H4 (cell line): ENCODE results near the gene CCDC137. TPM values are rescaled to one million over a fixed set of nuclear protein-coding genes. Genes with fewer than 3 reads are reported as not detected.

Experiments used
- DNase-seq: peaks from one replicate; pipeline ENCODE4 v3.0.0-alpha.2; 2015; ENCODE audit warnings: low spot score
- total RNA-seq: library from RNA; depleted of rRNA; stranded (reverse); fragments of >200 nt; shearing (Covaris generic); gene quantifications from 2 replicates; pipeline ENCODE4 v1.2.3, GENCODE V29; 2014; rRNA removed

The CCDC137 gene
- total RNA-seq, 1 experiment from 2014 or later = 10.7 TPM

DNA sequence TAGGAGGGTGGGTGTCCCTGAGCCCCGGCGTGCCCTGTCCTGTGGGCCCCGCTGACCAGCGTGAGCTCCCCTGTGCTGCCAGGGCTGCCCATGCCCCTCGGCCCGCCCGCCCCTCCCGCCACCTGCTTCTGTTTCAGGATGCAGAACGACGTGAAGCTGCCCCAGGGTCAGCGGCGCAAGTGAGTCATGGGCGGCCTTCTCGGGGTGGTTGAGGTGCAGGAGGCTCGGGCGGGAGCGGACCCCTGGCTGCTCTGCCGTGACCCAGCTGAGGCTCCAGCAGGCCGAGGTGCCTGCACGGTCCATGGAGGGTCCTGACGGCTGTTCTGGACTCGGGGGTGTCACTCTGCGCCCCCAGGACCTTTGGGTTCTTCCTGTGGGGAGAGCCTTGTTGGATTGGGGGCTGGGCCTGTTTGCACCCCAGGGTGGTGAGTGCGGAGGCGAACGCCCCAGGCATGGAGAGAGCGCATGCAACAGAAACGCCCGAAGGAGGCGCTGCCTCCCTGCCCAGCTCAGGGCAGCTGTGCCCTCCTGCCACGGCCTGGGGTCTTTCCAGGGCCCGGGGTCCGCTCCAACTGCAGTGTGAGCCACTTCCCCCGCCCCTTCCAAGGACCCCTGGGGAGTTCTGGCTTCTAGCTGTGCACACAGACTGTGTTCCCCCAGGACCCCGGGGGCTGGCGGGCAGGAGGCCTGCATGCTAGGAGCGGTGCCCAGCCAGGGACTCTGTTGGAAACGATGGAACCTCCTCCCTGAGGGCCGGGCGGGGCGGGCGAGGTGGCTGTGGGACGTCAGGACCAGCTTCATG, 49.5 kb downstream of the CCDC137 start:
- DNase-seq = no peak

DNA sequence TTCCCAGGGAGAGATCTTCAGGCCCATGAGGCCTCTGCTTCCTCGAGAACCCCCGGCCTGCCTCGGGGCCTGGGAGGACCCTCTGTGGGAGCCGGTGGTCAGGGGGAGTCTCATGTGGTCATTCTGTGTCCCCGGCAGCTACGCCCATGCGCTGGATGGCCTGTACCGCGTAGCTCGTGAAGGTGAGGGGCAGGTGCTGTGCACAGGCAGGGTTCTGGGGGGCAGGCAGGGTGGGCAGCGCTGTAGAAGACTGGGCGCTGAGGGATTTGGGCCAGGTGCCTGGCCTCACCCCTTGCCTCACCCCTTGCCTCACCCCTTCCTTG, 50.1 kb downstream of the CCDC137 start:
- no peak for DNase-seq

DNA sequence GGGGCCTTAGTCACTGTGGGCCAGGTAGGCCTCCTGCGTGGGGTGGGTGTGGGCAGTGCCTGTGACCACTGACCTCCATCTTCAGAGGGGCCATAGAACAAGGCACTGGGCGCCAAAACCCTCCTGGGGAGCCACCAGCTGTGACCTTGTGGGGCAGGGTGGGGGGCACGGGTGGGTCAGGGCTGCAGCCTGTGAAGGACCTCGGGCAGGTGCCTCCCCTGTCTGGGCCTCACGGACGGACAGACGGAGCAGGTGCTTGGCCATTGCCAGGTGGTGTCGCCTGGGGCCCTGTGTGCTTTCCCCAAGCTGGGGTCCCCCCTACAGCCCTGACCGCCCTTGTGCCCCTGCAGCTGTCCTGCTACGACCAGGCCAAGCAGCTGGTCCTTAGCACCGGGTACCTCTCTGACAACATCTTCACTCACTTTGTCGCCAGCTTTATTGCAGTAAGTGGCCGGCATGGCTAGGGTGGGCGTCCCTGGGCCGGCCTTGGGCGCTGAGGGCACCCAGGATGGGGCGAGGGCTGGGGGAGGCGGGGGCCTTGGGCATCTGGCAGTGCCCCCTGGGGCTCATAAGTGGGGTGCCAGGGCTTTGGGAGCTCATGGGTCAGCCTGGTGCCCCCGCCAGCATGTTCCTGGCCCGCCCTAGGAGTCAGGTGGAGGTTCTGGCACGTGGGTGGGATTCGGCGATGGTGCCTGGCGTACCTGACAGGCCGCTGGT, 50.7 kb downstream of the CCDC137 start:
- DNase-seq = no peak

DNA sequence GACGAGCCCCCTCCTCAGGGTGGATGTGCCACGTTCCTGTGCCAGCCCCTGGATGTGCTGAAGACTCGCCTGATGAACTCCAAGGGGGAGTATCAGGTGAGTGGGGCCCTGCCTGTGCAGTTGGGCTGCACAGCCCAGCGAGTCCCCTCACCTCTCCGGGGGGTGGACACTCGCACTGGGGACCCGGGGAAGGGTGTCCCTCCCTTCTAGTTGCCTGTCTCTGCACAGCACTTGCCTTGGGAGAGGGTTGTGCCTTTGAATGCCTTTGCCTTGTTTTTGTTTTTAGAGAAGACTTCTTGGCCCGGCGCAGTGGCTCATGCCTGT, 51.2 kb downstream of the CCDC137 start:
- DNase-seq = no peak

DNA sequence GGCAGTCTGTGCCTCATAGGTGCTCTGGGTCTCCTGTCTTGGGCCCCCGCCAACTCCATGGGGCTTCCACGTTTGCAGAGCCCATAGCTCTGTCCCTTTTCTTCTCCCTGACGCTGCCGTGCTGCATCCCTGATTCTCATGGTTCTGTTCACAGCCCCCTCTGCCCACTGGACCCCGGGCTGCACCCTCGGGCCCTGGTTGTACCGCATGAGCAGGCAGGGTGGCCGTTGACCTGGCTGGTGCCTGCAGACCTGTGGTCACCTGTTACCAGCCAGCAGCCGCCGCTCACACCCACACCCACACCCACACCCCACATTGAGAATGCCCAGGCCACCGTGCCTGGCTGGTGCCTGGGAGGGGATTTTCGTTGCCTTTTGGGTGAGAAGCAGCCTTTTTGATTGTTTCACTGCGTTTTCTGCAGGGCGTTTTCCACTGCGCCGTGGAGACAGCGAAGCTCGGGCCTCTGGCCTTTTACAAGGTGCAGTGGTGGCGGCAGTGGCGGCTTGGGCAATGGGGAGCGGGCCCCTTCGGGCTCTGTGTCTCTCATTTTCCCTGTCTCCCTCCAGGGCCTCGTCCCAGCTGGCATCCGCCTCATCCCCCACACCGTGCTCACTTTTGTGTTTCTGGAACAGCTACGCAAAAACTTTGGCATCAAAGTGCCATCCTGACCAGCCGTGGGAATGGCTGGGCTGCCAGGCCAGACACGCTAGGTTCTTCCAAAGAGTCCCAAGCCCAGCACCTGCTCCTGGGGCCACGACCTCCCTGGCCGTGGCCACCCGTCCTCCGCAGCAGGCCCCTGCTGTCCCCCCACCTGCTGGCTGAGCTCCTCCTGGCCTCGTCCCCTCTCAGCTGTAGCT, 53.1 kb downstream of the CCDC137 start:
- no peak for DNase-seq

DNA sequence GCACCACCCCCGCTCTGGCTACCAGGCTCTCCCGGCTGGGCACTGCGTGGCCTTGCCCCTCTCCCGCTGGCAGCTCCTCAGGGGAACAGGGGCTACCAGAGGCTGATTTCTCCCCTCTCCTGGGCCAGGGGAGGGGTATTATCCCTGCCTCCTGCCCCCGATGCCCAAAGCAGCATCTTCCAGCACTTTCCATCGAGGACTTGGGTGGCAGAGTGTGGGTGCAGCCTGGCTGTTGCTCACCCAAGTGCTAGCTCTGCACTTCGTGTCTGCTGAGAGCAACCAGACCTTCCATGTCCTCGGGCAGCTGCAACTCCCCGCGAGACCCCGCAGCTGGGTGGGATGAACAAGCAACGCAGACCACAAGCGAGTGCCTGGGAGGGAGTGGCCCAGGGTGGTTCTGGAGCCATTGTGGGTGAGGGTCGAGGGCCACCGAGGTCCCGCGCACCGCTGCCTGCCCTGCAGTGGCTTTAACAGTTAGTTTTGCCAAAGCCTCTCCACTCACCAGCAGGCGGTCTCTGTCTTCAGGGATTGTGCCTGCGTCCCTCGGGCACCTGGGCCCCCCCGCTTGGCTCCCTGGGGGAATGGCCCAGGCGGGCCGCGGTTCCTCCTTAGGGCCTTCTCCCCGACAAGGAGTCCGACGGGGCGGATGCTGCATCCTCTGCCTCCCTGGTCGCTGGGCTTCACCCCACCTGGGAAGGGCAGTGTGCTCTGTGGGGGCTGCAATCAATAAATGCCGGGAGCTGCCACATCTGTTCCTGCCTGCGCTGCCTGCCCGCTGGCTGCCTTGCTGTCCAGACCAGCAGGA, 53.9 kb downstream of the CCDC137 start:
- no peak for DNase-seq

DNA sequence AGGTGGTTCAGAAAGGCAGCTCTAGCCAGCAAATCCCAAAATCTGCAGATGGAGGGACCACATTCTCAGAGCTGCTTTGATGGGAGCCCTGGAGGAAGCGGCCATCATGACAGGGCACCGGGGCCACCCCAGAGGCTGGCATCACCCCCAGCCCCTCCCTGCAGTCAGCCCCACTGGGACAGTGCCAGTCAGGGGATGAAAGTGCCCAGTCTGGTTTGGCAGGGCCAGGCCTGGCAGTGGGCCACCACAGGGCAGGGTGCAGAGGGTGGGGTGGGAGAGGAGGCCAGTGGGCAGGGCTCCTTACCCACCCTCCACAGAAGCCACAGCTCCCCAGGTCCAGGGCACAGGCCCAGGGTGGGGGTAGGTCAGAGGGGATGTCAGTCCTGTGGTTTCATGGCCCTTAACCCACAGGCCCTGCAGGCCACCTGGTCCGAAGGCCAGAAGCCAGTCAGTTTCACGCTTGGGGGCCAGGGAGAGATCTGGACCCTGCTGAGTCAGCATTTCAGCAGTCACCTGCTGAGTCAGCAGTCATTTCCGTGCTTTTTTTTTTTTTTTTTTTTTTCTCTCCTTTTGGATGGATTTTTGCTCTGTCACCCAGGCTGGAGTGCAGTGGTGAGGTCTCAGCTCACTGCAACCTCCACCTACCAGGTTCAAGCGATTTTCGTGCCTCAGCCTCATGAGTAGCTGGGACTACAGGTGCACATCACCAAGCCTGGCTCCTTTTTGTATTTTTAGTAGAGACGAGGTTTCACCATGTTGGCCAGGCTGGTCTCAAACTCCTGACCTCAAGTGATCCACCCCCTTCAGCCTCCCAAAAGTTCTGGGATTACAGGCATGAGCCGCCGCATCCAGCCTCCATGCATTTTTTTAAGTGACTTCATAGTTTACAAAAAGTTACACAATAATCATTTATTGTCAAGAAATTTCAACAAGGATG, 55.9 kb downstream of the CCDC137 start:
- DNase-seq = peak; percentile 57

Other genes starting within 250 kb of the CCDC137 start
- 1,105 and 1,576 TPM in 2 replicates for gene ACTG1, start 153.9 kb upstream of the CCDC137 start, total RNA-seq
- gene FSCN2, start 138.4 kb upstream of the CCDC137 start, total RNA-seq = 0.27 TPM in 1 of 2 replicates, not detected in the other
- gene FAAP100, start 114.4 kb upstream of the CCDC137 start, total RNA-seq = 6.6 and 7.4 TPM in 2 replicates
- gene NPLOC4, start 29.6 kb upstream of the CCDC137 start, total RNA-seq = 55.0 and 63.7 TPM in 2 replicates
- 0.06 and 1.5 TPM in 2 replicates for gene TSPAN10, start 29.5 kb upstream of the CCDC137 start, total RNA-seq
- gene PDE6G, start 10.2 kb upstream of the CCDC137 start, total RNA-seq = not detected in 2 replicates
- gene OXLD1, start 132 bp upstream of the CCDC137 start, total RNA-seq = 36.3 and 47.4 TPM in 2 replicates
- gene ARL16, start 17.1 kb downstream of the CCDC137 start, total RNA-seq = 31.1 and 47.5 TPM in 2 replicates
- 26.6 and 38.3 TPM in 2 replicates for gene HGS, start 17.3 kb downstream of the CCDC137 start, total RNA-seq
- gene MRPL12, start 36.6 kb downstream of the CCDC137 start, total RNA-seq = 16.9 and 21.9 TPM in 2 replicates
- 51.6 and 77.0 TPM in 2 replicates for gene SLC25A10, start 45.5 kb downstream of the CCDC137 start, total RNA-seq
- gene GCGR, start 137.4 kb downstream of the CCDC137 start, total RNA-seq = not detected in 2 replicates
- 13.7 and 14.9 TPM in 2 replicates for gene MCRIP1, start 166.6 kb downstream of the CCDC137 start, total RNA-seq
- not detected in 2 replicates for gene PPP1R27, start 168.3 kb downstream of the CCDC137 start, total RNA-seq
- gene P4HB, start 193.8 kb downstream of the CCDC137 start, total RNA-seq = 921 and 1,439 TPM in 2 replicates
- gene ARHGDIA, start 204.6 kb downstream of the CCDC137 start, total RNA-seq = 78.2 and 78.9 TPM in 2 replicates
- gene ALYREF, start 224.8 kb downstream of the CCDC137 start, total RNA-seq = 149 and 166 TPM in 2 replicates
- 189 and 222 TPM in 2 replicates for gene ANAPC11, start 225.0 kb downstream of the CCDC137 start, total RNA-seq
- gene NPB, start 235.5 kb downstream of the CCDC137 start, total RNA-seq = 0.04 TPM in 1 of 2 replicates, not detected in the other
- gene PCYT2, start 244.7 kb downstream of the CCDC137 start, total RNA-seq = 34.7 and 39.0 TPM in 2 replicates